RWPE2 (cell line): ENCODE measurements around the gene FAU.

Source experiments
- ATAC-seq: fragments of 200-7000 bp; cut with Tn5 transposase; 3 replicates; pipeline ENCODE4 v1.9.1; 2021; ENCODE audit warnings: low read depth
- DNase-seq: peaks from one replicate; pipeline ENCODE4 v3.0.0-alpha.2; 2020; ENCODE audit warnings: low spot score
- H3K27ac ChIP-seq: fragments of 450-650 bp; 2 replicates; pipeline ENCODE4 v1.5.1; 2017; ENCODE audit warnings: mild to moderate bottlenecking; ENCODE audit not compliant: poor library complexity, severe bottlenecking
- H3K27me3 ChIP-seq: fragments of 250-450 bp; sonication (Bioruptor Pico); 2 replicates; pipeline ENCODE4 v1.5.1; 2021; ENCODE audit warnings: mild to moderate bottlenecking, moderate library complexity; ENCODE audit not compliant: insufficient read depth, poor library complexity, severe bottlenecking
- H3K36me3 ChIP-seq: fragments of 250-450 bp; sonication (Bioruptor Pico); 2 replicates; pipeline ENCODE4 v1.5.1; 2020; ENCODE audit warnings: low read depth, mild to moderate bottlenecking, moderate library complexity
- H3K4me1 ChIP-seq: fragments of 250-450 bp; sonication (Bioruptor Pico); 2 replicates; pipeline ENCODE4 v1.5.1; 2021; ENCODE audit warnings: mild to moderate bottlenecking, moderate library complexity; ENCODE audit not compliant: insufficient read depth, poor library complexity, severe bottlenecking
- H3K4me3 ChIP-seq: fragments of 250-450 bp; sonication (Bioruptor Pico); 2 replicates; pipeline ENCODE4 v1.5.1; 2021; ENCODE audit warnings: mild to moderate bottlenecking, moderate library complexity; ENCODE audit not compliant: severe bottlenecking
- H3K9me3 ChIP-seq: fragments of 250-450 bp; sonication (Bioruptor Pico); 2 replicates; pipeline ENCODE4 v1.5.1; 2021; ENCODE audit warnings: mild to moderate bottlenecking, moderate library complexity; ENCODE audit not compliant: severe bottlenecking
- TF ChIP-seq, protein P1 (sequence below): fragments of 450-650 bp; IDR thresholded peaks from one replicate; pipeline ENCODE4 v1.5.1; 2017; ENCODE audit warnings: mild to moderate bottlenecking, moderate library complexity; ENCODE audit not compliant: poor library complexity, severe bottlenecking

The FAU gene

DNA sequence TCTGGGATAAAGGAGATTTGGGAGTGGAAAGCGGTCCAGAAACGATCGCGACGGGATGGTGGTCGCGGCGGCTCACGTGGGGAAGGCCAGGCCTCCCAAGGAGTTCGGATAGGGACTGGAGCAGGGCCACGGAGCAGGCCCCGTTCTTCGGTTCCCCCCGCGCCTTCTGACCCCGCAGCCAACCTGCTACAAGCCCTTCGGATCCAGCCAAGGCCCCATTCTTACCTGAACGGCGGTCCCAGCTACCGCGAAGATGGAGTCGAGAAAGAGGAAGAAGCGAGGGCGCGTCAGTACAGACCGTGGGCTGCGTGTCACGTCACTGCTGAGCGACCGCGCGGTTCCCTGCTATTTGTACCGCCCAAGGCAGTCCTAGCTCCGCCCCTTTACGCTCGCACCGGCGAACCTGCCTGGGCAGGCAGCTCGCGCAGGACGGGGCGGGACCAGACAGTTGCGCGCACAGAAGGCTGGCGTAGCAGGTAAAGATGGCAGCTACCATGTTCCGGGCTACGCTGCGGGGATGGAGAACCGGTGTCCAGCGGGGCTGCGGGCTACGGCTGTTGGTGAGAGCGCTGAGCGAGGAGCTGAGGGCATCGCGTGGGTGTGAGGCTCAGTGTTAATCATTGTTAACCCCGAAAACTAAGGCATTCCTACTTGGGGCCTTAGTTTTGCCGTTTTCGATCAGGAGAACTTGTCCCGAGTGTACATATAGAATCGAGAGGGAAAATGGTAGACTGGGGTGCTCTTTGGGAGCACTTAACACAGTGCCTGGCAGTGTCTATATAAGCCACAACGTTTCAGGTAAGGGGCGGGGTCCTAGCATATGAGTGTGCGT, at the start of gene FAU, which contains the start of gene MRPL49:
Gene FAU, minus strand, starts transcription at position 270 of the 832 bp plus-strand sequence. CDS start 321 bp downstream, outside the sequence.
Gene MRPL49, plus strand, starts transcription at position 457 of the 832 bp plus-strand sequence. Its CDS starts 26 bp downstream, at position 483.
- ATAC-seq (peak; percentile 81), DNase-seq (peak; percentile 98)
- Histone ChIP-seq H3K36me3 (peaks cover 79% of the 10 kb centered on the region), H3K27me3 (no peaks in the 10 kb centered on the region), H3K27ac (peak within 1 kb of the TSS; percentile 66), H3K4me3 (peak within 1 kb of the TSS; percentile 80), H3K4me1 (peaks cover 8% of the 10 kb centered on the region), H3K9me3 (no peaks in the 10 kb centered on the region)
- TF ChIP-seq, protein P1, sequence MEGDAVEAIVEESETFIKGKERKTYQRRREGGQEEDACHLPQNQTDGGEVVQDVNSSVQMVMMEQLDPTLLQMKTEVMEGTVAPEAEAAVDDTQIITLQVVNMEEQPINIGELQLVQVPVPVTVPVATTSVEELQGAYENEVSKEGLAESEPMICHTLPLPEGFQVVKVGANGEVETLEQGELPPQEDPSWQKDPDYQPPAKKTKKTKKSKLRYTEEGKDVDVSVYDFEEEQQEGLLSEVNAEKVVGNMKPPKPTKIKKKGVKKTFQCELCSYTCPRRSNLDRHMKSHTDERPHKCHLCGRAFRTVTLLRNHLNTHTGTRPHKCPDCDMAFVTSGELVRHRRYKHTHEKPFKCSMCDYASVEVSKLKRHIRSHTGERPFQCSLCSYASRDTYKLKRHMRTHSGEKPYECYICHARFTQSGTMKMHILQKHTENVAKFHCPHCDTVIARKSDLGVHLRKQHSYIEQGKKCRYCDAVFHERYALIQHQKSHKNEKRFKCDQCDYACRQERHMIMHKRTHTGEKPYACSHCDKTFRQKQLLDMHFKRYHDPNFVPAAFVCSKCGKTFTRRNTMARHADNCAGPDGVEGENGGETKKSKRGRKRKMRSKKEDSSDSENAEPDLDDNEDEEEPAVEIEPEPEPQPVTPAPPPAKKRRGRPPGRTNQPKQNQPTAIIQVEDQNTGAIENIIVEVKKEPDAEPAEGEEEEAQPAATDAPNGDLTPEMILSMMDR: no peak

DNA sequence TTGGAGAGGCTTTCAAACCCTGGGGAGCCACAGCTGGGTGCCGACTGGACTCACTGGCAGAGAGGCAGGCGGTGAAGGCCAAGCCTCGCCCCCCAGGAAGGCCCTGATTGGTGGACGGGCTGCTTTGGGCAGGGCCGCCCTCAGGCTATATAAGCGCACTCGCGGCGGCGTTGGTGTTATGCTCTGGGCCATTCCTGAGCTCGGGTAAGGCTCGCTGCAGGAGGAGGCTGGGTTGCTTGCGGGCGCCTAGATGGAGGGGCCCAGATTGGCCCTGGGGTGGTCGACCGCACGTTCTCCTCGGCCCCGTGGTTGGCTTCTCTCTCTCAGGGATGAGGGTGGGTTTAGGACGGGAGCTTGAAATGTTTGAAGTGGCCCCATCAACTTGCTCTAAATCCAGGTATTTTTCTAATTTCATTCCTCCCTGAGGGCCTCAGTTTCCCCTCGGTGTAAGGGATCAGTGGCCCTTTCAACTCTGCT, 48.2 kb upstream of the FAU start, which contains the start of gene SPDYC:
Gene SPDYC, plus strand, starts transcription at position 176 of the 477 bp plus-strand sequence. CDS start 1,125 bp downstream, outside the sequence.
- no peak within 1 kb of the TSS for H3K4me3 ChIP-seq
- H3K9me3 ChIP-seq: no peaks in the 10 kb centered on the region
- no peaks in the 10 kb centered on the region for H3K4me1 ChIP-seq
- ATAC-seq: no peak
- no peak within 1 kb of the TSS for H3K27ac ChIP-seq
- no peaks in the 10 kb centered on the region for H3K27me3 ChIP-seq
- TF ChIP-seq, protein P1: no peak
- no peak for DNase-seq
- no peaks in the 10 kb centered on the region for H3K36me3 ChIP-seq

DNA sequence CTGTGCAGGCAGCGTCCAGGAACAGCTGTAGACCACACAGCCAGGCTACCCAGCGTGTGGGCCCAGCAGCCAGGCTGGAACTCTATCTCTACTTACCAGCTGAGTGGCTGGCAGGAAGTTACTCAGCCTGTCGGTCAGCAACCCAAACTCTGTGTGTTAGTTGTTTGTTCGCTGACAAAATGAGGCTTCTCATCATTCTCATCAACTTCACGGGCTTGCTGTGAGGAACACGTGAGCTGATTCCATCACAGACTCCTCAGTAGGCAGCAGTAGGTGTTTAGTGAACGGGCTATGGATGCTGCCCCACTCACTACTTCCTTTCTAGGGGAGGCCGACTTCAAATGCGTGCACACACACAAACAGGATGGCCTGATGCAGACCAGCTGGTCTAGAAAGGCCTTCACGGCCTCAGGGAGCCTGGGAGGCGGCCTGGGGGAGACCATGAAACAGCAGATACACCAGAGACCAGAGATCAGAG, 47.3 kb upstream of the FAU start:
- TF ChIP-seq, protein P1: no peak
- no peaks in the 10 kb centered on the region for H3K27me3 ChIP-seq
- no peak overlapping the region for H3K4me3 ChIP-seq
- no peak for ATAC-seq
- H3K36me3 ChIP-seq: no peaks in the 10 kb centered on the region
- H3K9me3 ChIP-seq: no peaks in the 10 kb centered on the region
- no peak overlapping the region for H3K27ac ChIP-seq
- no peaks in the 10 kb centered on the region for H3K4me1 ChIP-seq
- no peak for DNase-seq

DNA sequence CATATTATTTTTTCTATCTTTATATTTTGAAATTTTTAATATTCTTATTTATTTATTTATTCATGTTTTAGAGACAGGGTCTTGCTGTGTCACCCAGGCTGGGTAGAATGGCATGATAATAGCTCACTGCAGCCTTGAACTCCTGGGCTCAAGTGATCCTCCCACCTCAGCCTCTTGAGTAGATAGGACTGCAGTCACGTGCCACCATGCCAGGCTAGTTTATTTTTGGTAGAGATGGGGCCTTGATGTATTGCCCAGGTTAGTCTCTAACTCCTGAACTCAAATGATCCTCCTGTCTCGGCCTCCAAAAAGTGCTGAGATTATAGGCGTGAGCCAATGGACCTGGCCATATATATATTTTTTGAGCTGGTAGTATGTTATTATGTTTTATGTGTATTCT, 45.7 kb upstream of the FAU start:
- TF ChIP-seq, protein P1: no peak
- Histone ChIP-seq H3K4me1 (no peaks in the 10 kb centered on the region), H3K9me3 (no peaks in the 10 kb centered on the region), H3K36me3 (no peaks in the 10 kb centered on the region), H3K4me3 (no peak overlapping the region), H3K27ac (no peak overlapping the region), H3K27me3 (no peaks in the 10 kb centered on the region)
- DNase-seq (no peak), ATAC-seq (no peak)
